GM19467 (cell line): ENCODE measurements around the gene KIF26B.
"Not testable (repeated sequence)": the region's sequence is repeated elsewhere in the genome, so short reads cannot be mapped to it uniquely, and the experiment has no call there.

Experiments used
- ATAC-seq: cut with Tn5 transposase; IDR thresholded peaks from one replicate; pipeline ENCODE4 v1.9.1; 2021; ENCODE audit warnings: mild to moderate bottlenecking, moderate library complexity; ENCODE audit not compliant: unreplicated experiment

KIF26B gene

DNA sequence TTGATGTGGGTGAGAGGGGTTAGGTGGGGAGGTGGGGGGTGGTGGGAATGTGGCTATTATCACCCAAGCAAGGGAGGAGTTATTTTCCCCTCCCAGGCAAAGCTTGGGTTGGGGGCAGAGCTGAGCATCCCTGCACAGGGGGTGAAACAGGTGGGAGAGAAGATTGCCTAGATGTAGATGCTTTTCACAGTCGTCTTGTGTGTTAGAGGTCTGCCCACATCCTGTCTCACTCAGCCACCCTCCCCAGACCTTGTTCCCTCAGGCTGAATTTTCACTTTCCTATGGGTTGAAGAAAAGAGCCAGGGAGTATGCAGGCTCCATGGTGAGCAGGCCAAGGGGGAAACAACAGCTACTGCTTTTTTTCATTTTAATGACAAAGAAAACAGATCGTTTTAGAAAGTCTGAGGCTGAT lies 223.5 kb downstream of the KIF26B start:
- ATAC-seq: no peak

- ATAC-seq: no peak
Measured at GRCh38 chr1:245378745-245379144, 224.0 kb downstream of the KIF26B start.

GRCh38 chr1:245380790-245381535 lies 226.2 kb downstream of the KIF26B start:
- no peak for ATAC-seq

DNA sequence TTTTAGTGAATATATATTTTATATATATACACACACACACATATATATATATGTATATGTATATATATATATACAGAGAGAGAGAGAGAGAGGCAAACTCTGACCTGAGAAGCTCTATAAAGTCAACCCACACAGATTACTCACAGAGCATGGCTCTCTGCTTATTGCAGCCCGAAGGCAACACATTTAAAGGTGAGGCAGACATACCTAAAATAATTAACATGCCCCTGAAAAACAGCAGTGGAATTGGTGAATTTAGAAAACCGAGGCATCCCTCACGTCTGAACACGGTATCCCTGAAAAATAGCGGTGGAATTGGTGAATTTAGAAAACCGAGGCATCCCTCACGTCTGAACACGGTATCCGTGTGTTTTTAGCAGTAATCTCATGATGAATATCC lies 228.2 kb downstream of the KIF26B start:
- no peak for ATAC-seq

DNA sequence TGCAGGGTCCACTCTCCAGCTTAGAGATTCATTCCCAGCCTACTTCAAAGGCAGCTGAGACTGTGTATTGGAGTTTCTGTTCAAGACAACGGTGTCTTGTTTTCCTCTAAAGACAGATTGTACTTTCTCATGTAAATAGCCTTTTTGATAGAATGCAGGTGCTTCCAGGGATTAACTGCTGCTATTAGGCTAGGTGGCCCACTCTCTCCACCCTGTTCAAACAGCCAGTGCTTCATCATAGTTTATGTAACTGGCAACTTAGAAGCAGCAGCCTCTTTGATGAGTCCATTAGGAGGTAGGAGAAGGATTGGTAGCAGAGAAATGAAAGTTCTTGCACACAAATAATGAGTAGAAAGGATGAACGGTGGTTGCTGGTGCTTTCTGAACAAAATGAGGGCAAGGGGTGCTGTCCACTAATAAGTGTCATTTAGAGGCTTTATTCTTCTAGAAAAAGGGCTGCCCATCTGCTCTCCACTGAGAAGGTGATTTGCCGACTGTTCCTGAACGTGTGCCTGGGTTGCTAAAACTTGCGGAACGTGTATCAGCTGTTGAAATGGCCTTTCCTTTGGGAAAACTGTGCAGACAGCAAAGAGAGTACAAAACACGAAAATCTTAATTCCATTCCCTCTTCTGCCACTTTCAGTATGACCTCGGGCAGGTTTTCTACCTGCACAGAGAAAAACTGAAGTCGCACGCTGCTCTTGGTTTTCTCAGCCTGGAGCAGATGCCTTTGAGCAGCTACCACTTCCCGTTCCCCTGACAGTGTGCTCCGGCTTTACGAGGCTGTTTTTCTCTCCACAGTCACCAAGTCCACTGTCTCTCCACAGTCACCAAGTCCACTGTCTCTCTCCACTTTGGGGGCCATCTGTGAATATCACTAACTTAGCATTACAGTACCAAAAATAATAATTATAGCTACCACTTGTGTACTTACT lies 228.9 kb downstream of the KIF26B start:
- ATAC-seq: no peak

DNA sequence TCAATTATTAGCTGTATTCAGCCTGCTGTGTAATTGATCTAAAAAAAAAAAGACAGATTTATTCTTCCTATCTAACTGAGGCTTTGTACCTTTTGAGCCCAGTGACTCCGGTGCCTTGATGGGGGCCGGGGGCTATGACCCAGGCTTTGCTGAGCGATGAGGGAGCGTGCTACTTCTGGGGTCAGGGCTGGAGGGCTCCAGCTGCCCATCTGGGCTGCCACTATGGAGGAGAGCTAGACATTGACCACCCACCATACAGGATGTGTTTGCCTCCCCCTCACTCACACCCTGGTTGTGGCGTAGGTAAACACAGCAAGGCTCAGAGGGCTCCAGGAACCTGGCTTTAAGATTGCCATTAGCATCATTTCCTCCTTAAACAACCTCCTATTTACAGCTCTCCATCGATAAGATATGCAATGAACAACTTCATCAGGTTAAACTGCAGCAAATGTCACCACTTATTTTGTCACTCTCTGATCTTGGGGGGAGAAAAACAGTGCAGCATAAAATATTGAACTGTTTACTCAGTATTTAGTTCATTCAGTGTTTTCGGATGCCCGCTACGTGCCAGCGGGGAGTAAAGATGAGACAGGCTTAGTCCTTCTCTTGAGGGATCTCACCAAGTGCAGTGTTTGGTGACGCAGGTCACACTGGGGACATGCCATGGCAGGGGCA lies 231.6 kb downstream of the KIF26B start:
- no peak for ATAC-seq

- no peak for ATAC-seq
Measured at GRCh38 chr1:245388687-245389086, 233.9 kb downstream of the KIF26B start.

DNA sequence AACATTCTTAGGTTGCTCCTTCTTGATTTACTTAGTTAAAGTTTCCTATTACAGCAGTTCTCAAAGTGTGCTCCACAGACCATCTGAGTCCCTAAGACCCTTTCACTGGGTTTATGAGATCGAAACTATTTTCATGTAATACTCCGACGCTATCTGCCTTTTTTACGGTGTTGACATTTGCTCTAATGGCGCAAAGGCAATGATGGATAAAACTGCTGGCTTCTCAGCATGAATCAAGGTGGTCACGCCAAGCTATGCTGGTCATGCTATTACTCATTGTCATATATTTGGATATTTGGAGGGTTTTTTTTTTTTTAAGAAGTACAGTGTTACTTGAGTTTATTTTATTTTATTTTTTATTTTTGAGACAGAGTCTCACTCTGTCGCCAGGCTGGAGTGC lies 235.1 kb downstream of the KIF26B start:
- no peak for ATAC-seq

DNA sequence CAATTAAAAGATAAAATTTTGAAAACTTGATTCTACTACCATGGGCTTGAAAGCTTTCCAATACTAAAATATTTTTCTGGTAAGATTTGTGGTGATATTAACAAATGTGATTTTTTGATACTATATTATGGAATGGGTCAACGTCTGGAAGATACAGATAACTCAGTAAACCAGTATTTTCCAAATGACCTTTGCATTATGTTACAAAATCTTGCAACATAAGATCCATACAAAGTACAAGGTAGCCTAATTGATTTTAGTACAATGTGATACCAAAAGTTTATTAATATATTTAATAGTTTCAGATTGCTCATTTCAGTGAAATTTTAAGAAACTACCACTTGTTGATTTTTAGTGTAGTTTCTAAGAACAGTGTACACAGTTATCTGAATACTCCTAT lies 236.2 kb downstream of the KIF26B start:
- no peak for ATAC-seq

DNA sequence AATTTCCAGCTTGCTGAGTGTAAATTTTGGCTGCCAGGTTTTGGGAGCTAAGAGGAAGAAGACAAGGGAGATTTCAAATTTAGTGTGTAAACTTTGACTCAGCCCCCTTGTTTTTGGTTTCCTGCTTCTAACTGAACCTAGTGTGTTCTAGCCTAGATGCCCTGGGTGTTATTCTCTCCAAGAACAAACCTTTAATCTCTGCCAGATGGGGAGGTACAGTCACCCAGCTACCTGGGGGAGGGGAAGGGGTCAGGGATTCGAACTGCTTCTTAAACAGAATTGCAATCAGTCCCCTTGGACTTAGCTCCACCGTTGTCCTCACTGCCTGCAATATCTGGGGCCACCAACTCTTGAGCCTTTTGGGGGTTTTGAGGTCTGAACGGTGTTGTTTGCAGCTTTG lies 238.9 kb downstream of the KIF26B start:
- no peak for ATAC-seq

DNA sequence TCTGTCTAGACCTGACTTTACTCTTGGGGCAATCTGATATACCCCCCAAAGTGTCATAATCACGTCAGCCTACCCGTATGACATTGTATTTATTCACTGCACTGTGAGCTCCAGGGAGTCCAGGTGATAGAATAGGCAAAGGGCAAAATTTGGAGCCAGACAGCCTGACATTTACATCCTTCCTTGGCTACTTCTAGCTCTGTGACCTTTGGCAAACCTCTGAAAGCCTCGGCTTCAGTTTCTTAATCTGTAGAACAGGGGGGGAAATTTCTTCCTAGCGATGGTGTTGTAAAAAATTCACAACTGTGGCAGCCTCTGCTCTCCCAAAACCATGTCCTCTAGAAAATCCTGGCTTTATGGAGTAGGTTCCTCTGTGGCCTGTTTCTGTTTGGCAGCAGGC lies 240.9 kb downstream of the KIF26B start:
- no peak for ATAC-seq

DNA sequence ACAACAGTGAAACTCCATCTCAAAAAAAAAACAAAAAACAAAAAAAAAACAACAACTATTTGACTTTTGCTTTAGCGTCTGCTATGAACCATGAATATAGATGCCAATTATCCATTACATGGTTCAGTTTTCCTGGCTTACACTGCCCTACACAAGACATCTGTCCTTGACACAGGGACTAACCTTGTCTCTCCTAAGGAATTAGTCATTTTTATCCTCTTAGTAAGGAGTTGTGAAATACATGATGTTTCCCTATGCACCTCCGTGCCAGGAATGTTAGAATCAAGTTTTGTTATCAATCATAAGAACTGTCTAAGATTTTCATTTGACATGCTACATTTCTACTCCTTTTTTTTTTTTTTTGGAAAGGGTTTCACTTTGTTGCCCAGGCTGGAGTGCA lies 241.8 kb downstream of the KIF26B start:
- no peak for ATAC-seq

DNA sequence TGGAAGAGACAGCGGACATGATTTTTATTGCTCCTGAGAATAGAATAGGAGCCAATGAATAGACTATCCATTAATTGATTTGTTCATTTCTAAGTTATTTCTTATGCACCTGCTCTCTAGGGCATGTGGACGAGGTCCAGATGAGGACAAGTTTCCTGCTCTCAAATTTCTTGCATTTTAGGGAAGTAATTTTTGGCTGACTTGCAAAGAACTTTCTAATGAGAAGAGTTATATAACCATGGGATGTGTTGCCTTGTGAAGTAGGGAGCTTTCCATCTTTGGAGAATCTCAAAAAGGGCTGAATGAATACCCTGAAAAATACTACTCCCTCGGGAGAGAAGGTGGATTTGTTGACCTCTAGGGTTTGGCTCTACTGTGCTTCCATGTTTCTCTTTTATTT lies 243.0 kb downstream of the KIF26B start:
- no peak for ATAC-seq

DNA sequence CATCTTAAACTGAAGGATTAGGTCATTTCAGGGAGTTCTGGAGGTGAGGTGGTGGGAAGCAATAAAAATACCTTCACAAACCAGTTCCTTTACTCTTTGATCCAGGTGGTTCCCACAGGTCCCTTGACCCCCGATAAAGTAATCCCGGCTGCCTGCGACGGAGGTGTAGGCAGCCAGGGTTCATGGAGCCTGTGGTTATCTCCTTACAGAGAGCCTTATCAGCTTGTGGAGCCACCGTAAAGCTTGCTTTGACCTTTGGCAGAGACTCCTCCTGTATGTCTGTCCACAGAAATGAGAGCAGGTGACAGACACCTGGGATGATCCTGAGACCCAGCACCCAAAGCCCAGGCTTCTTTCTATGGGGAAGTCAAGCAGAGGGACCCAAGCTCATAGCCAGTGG lies 243.4 kb downstream of the KIF26B start:
- ATAC-seq: no peak

DNA sequence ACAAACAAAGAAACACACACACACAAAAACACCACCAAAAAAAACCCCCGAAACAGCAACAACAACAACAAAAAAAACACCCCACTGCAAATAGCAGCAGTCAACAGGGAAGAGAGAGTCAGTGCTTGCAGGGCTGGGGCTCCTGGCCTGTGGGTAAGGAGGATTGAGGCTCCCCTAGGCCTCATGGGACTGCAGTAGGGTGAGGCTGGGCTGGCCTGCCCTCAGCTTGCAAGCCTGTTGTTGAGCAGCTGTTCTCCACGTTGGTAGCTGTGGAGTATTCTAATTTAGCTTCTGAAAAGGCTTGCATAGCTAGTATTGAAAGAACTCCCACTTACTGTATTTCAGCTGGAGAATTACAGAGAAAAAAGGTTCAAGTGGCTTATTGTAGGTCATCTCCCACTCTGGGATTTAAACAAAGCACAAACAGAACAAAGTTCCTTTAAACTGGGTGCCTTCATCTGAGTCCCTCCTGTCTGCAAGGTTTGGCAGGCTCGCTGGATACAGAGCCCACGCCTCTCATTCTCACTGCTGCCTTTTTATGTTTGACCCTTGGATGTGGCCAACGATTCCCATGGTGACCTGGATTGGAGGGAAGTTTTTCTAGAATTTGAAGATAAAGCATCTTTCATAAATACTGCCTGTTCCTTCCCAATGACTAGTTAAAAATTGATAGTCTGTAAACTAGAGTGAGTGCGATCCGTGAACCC lies 247.2 kb downstream of the KIF26B start:
- ATAC-seq: no peak

GRCh38 chr1:245402998-245403397 lies 248.2 kb downstream of the KIF26B start:
- not testable (repeated sequence) for ATAC-seq

- ATAC-seq: no peak
Measured at GRCh38 chr1:245404527-245404926, 249.7 kb downstream of the KIF26B start.

GRCh38 chr1:245404952-245405351 lies 250.2 kb downstream of the KIF26B start:
- no peak for ATAC-seq

DNA sequence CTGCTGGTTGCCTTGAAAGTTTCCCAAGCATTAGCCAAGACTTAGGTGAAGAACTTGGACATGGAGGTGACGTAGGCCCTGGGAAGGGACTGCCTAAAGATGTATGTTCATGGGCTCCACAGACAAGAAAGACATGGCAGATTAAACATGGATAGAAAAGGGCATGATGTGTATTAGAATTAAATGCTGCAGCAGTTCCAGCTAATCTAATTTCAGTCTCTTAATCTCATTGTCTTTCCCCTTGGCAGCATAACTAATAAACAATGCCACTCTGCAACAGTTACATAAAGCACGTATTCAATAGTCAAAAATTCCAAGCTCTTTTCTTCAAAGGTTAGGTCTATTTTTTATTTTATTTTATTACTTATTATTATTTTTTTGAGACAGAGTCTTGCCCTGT lies 251.6 kb downstream of the KIF26B start:
- ATAC-seq: no peak

- no peak for ATAC-seq
Measured at GRCh38 chr1:245407983-245408382, 253.2 kb downstream of the KIF26B start.
